ENCODE measurements around the gene PTGR2. TPM values are rescaled to one million over a fixed set of nuclear protein-coding genes. Genes with fewer than 3 reads are reported as not detected.

Gene PTGR2
- 1.2 and 2.0 TPM in 2 replicates for total RNA-seq

GRCh38 chr14:73851567-73852382 lies at the start of gene PTGR2:
Gene PTGR2, plus strand, starts transcription at chr14:73851831. Its CDS starts 7,032 bp downstream, at chr14:73858863.
- H3K4me1 Mint-ChIP-seq (ENCODE audit: low read depth) = peaks cover 20% of the 10 kb centered on the region
- no peaks in the 10 kb centered on the region for H3K9me3 Mint-ChIP-seq
- peaks cover 3% of the 10 kb centered on the region for H3K27me3 Mint-ChIP-seq (ENCODE audit: insufficient read depth)
- H3K4me3 Mint-ChIP-seq = peak within 1 kb of the TSS; percentile 91
- peaks cover 1% of the 10 kb centered on the region for H3K36me3 Mint-ChIP-seq (ENCODE audit: low read depth)
- intact Hi-C loops (cut with micrococcal nuclease) = loop anchor here (1.0 to 10.0 kb wide), 4 partner anchors 35 to 357 kb away; partner anchors contain the start of genes ACOT2, RIOX1 and ZNF410
- H3K27ac Mint-ChIP-seq = peak within 1 kb of the TSS; percentile 92
- peak; percentile 82 for DNase-seq (ENCODE audit: low spot score)

GRCh38 chr14:73802431-73803188 lies 49.0 kb upstream of the PTGR2 start:
- H3K4me3 Mint-ChIP-seq = no peak overlapping the region
- DNase-seq (ENCODE audit: low spot score) = no peak
- no peaks in the 10 kb centered on the region for H3K36me3 Mint-ChIP-seq (ENCODE audit: low read depth)
- H3K9me3 Mint-ChIP-seq = no peaks in the 10 kb centered on the region
- no peaks in the 10 kb centered on the region for H3K4me1 Mint-ChIP-seq (ENCODE audit: low read depth)
- H3K27ac Mint-ChIP-seq = no peak overlapping the region
- peaks cover 2% of the 10 kb centered on the region for H3K27me3 Mint-ChIP-seq (ENCODE audit: insufficient read depth)
- intact Hi-C loops (cut with micrococcal nuclease) = no loop called here

GRCh38 chr14:73804636-73805035 lies 47.0 kb upstream of the PTGR2 start:
- Mint-ChIP-seq H3K36me3 (ENCODE audit: low read depth) (no peaks in the 10 kb centered on the region), H3K4me3 (no peak overlapping the region), H3K9me3 (no peaks in the 10 kb centered on the region), H3K4me1 (ENCODE audit: low read depth) (no peaks in the 10 kb centered on the region), H3K27ac (no peak overlapping the region), H3K27me3 (ENCODE audit: insufficient read depth) (no peaks in the 10 kb centered on the region)
- no peak for DNase-seq (ENCODE audit: low spot score)
- intact Hi-C loops (cut with micrococcal nuclease) = no loop called here

GRCh38 chr14:73807457-73807856 lies 44.2 kb upstream of the PTGR2 start:
- intact Hi-C loops (cut with micrococcal nuclease) = no loop called here
- Mint-ChIP-seq H3K4me1 (ENCODE audit: low read depth) (peaks cover 9% of the 10 kb centered on the region), H3K4me3 (no peak overlapping the region), H3K27me3 (ENCODE audit: insufficient read depth) (no peaks in the 10 kb centered on the region), H3K27ac (no peak overlapping the region), H3K9me3 (no peaks in the 10 kb centered on the region), H3K36me3 (ENCODE audit: low read depth) (no peaks in the 10 kb centered on the region)
- no peak for DNase-seq (ENCODE audit: low spot score)

GRCh38 chr14:73809391-73809790 lies 42.2 kb upstream of the PTGR2 start:
- no peaks in the 10 kb centered on the region for H3K9me3 Mint-ChIP-seq
- H3K36me3 Mint-ChIP-seq (ENCODE audit: low read depth) = no peaks in the 10 kb centered on the region
- intact Hi-C loops (cut with micrococcal nuclease) = no loop called here
- H3K27ac Mint-ChIP-seq = no peak overlapping the region
- H3K4me3 Mint-ChIP-seq = no peak overlapping the region
- no peaks in the 10 kb centered on the region for H3K27me3 Mint-ChIP-seq (ENCODE audit: insufficient read depth)
- DNase-seq (ENCODE audit: low spot score) = no peak
- H3K4me1 Mint-ChIP-seq (ENCODE audit: low read depth) = peaks cover 9% of the 10 kb centered on the region

- Mint-ChIP-seq H3K36me3 (ENCODE audit: low read depth) (no peaks in the 10 kb centered on the region), H3K27ac (no peak overlapping the region), H3K9me3 (no peaks in the 10 kb centered on the region), H3K4me3 (no peak overlapping the region), H3K27me3 (ENCODE audit: insufficient read depth) (peaks cover 1% of the 10 kb centered on the region), H3K4me1 (ENCODE audit: low read depth) (peaks cover 9% of the 10 kb centered on the region)
- no peak for DNase-seq (ENCODE audit: low spot score)
- intact Hi-C loops (cut with micrococcal nuclease) = no loop called here
Measured at GRCh38 chr14:73810478-73811163, 41.0 kb upstream of the PTGR2 start.

- intact Hi-C loops (cut with micrococcal nuclease) = no loop called here
- H3K27me3 Mint-ChIP-seq (ENCODE audit: insufficient read depth) = peaks cover 1% of the 10 kb centered on the region
- H3K27ac Mint-ChIP-seq = no peak overlapping the region
- H3K36me3 Mint-ChIP-seq (ENCODE audit: low read depth) = no peaks in the 10 kb centered on the region
- no peak overlapping the region for H3K4me3 Mint-ChIP-seq
- H3K4me1 Mint-ChIP-seq (ENCODE audit: low read depth) = peaks cover 9% of the 10 kb centered on the region
- H3K9me3 Mint-ChIP-seq = no peaks in the 10 kb centered on the region
- DNase-seq (ENCODE audit: low spot score) = no peak
Measured at GRCh38 chr14:73811164-73811503, 40.5 kb upstream of the PTGR2 start.

GRCh38 chr14:73814153-73814552 lies 37.5 kb upstream of the PTGR2 start:
- Mint-ChIP-seq H3K27ac (no peak overlapping the region), H3K4me1 (ENCODE audit: low read depth) (peaks cover 9% of the 10 kb centered on the region), H3K9me3 (no peaks in the 10 kb centered on the region), H3K27me3 (ENCODE audit: insufficient read depth) (peaks cover 3% of the 10 kb centered on the region), H3K36me3 (ENCODE audit: low read depth) (no peaks in the 10 kb centered on the region), H3K4me3 (no peak overlapping the region)
- intact Hi-C loops (cut with micrococcal nuclease) = no loop called here
- no peak for DNase-seq (ENCODE audit: low spot score)

GRCh38 chr14:73815849-73816248 lies 35.8 kb upstream of the PTGR2 start:
- intact Hi-C loops (cut with micrococcal nuclease) = no loop called here
- H3K4me3 Mint-ChIP-seq = no peak overlapping the region
- DNase-seq (ENCODE audit: low spot score) = no peak
- H3K36me3 Mint-ChIP-seq (ENCODE audit: low read depth) = no peaks in the 10 kb centered on the region
- H3K27ac Mint-ChIP-seq = no peak overlapping the region
- H3K9me3 Mint-ChIP-seq = no peaks in the 10 kb centered on the region
- H3K27me3 Mint-ChIP-seq (ENCODE audit: insufficient read depth) = peaks cover 3% of the 10 kb centered on the region
- peaks cover 7% of the 10 kb centered on the region for H3K4me1 Mint-ChIP-seq (ENCODE audit: low read depth)

GRCh38 chr14:73816393-73816816 lies 35.2 kb upstream of the PTGR2 start:
- H3K4me1 Mint-ChIP-seq (ENCODE audit: low read depth) = peaks cover under 1% of the 10 kb centered on the region
- DNase-seq (ENCODE audit: low spot score) = no peak
- no peak overlapping the region for H3K27ac Mint-ChIP-seq
- no peaks in the 10 kb centered on the region for H3K36me3 Mint-ChIP-seq (ENCODE audit: low read depth)
- H3K27me3 Mint-ChIP-seq (ENCODE audit: insufficient read depth) = peaks cover 3% of the 10 kb centered on the region
- H3K4me3 Mint-ChIP-seq = no peak overlapping the region
- intact Hi-C loops (cut with micrococcal nuclease) = no loop called here
- no peaks in the 10 kb centered on the region for H3K9me3 Mint-ChIP-seq

- peaks cover 3% of the 10 kb centered on the region for H3K27me3 Mint-ChIP-seq (ENCODE audit: insufficient read depth)
- intact Hi-C loops (cut with micrococcal nuclease) = no loop called here
- no peak overlapping the region for H3K4me3 Mint-ChIP-seq
- DNase-seq (ENCODE audit: low spot score) = no peak
- H3K27ac Mint-ChIP-seq = no peak overlapping the region
- no peaks in the 10 kb centered on the region for H3K36me3 Mint-ChIP-seq (ENCODE audit: low read depth)
- H3K9me3 Mint-ChIP-seq = no peaks in the 10 kb centered on the region
- H3K4me1 Mint-ChIP-seq (ENCODE audit: low read depth) = no peaks in the 10 kb centered on the region
Measured at GRCh38 chr14:73817020-73817655, 34.5 kb upstream of the PTGR2 start.

- Mint-ChIP-seq H3K4me1 (ENCODE audit: low read depth) (no peaks in the 10 kb centered on the region), H3K27me3 (ENCODE audit: insufficient read depth) (peaks cover 3% of the 10 kb centered on the region), H3K9me3 (no peaks in the 10 kb centered on the region), H3K27ac (no peak overlapping the region), H3K36me3 (ENCODE audit: low read depth) (no peaks in the 10 kb centered on the region), H3K4me3 (no peak overlapping the region)
- intact Hi-C loops (cut with micrococcal nuclease) = no loop called here
- DNase-seq (ENCODE audit: low spot score) = no peak
Measured at GRCh38 chr14:73818821-73819220, 32.8 kb upstream of the PTGR2 start.

Measured in activated T-helper 1 cell treated with anti-CD3 and anti-CD28 coated beads, Interleukin-12 subunit alpha, Interleukin-12 subunit beta, Interleukin-2, Interleukin-4 antibody, amounts not matched to agents 30 ng/mL and 10 ng/mL and 1 ng/mL, durations not matched to agents 14 hours and 24 hours and 36 hours (primary cell).